ENCODE results near the gene DPP3. TPM values are rescaled to one million over a fixed set of nuclear protein-coding genes. Genes with fewer than 3 reads are reported as not detected.

The DPP3 gene
- total RNA-seq, 1 experiment from 2014 or later: 135 TPM

DNA sequence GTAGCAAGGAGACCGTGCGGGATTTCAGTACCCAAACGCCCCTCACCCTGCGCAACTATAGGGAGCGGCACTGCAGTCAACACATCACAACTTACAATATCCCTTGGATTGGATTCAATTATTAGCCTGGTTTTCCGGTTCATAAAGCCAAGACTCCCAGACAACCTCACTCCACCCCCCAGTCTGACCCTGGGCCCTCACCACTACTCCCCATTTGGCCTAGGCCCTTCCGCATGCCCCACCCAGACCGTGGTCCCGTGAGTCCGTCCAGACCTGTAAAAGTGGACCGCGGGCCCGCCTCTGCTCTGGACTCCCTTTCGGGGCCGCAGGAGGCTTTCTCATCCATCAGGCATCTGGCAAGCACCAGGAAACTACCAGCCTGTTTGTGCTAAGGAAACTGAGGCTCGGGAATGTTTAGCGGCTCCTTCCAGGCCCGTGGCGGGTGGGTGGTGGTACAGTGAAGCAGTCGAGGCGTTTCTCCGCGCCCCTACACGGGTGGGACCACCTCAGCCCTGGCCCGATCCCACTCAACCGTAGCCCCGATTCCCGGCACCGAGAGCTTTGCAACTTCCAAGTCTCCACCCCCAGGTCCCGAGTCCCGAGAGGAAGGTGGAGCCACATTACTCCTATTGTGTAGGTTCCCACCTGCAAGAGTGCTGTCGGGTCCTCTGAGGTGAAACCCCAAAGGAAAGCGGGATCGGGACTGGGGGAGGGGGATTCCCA lies 679 bp upstream of the DPP3 start:
- Histone ChIP-seq H3K9ac (ENCODE audit: low read length) (peak overlapping the region; percentile 78), H3K4me1 (ENCODE audit: insufficient read depth, low read length) (peaks cover 14% of the 10 kb centered on the region), H3F3A (ENCODE audit: low read length, unreplicated experiment) (no peaks in the 10 kb centered on the region), H3K27ac (ENCODE audit: low read length) (peak overlapping the region; percentile 41), H3K36me3 (ENCODE audit: low read depth, low read length) (no peaks in the 10 kb centered on the region), H2AFZ (ENCODE audit: low read length) (peak overlapping the region; percentile 69), H3K9me3 (ENCODE audit: low read length) (no peaks in the 10 kb centered on the region), H3K4me3 (ENCODE audit: low read length) (peak overlapping the region; percentile 78), H3K27me3 (ENCODE audit: low read length) (no peaks in the 10 kb centered on the region), H4K20me1 (ENCODE audit: low read length) (no peaks in the 10 kb centered on the region), H3K4me2 (ENCODE audit: low read length) (peak overlapping the region; percentile 87), H3K79me2 (ENCODE audit: low read length) (peaks cover 14% of the 10 kb centered on the region), H3K9me2 (replicated peaks; ENCODE audit: low read length) (no peaks in the 10 kb centered on the region)
- POLR2A ChIA-PET (ENCODE audit: unreplicated experiment): interaction anchor here (1.1 to 1.4 kb wide), 2 partner anchors 13 to 67 kb away, joined by 3 to 15 read pairs; partner anchors contain the start of genes PELI3 and ZDHHC24
- BruUV-seq (replicated peaks): TSS peak; percentile 86
- CTCF ChIA-PET: interaction anchor here (1.0 to 1.4 kb wide), 4 partner anchors 13 to 199 kb away, joined by 4 to 18 read pairs (median 7); partner anchors contain the start of genes MRPL11, PELI3 and RBM4B
- intact Hi-C loops (cut with micrococcal nuclease): loop anchor here (1.0 kb wide), 2 partner anchors 40 to 71 kb away; no protein-coding TSS in a partner anchor
- TF ChIP-seq CTCF (conservative IDR thresholded peaks at IDR 0.05; ENCODE audit: low read depth, low read length) (no peak), EZH2 (IDR thresholded peaks at IDR 0.05; ENCODE audit: low read length, unreplicated experiment) (no peak), EZH2phosphoT487 (IDR thresholded peaks at IDR 0.05; ENCODE audit: borderline replicate concordance, low read length) (no peak)
- DNase-seq (peak; percentile 36), ATAC-seq (peak; percentile 55)

- no peak overlapping the region for H3K9ac ChIP-seq (ENCODE audit: low read length)
- POLR2A ChIA-PET (ENCODE audit: unreplicated experiment): no interaction called here
- CTCF ChIA-PET: no interaction called here
- H3K27me3 ChIP-seq (ENCODE audit: low read length): no peaks in the 10 kb centered on the region
- H3K36me3 ChIP-seq (ENCODE audit: low read depth, low read length): peaks cover 10% of the 10 kb centered on the region; the same call in 1 of the 2 replicates
- no peaks in the 10 kb centered on the region for H4K20me1 ChIP-seq (ENCODE audit: low read length)
- H3K79me2 ChIP-seq (ENCODE audit: low read length): no peaks in the 10 kb centered on the region
- H3K4me3 ChIP-seq (ENCODE audit: low read length): no peak overlapping the region
- peaks cover 7% of the 10 kb centered on the region; the same call in 1 of the 2 replicates for H3K4me1 ChIP-seq (ENCODE audit: insufficient read depth, low read length)
- intact Hi-C loops (cut with micrococcal nuclease): no loop called here
- H3F3A ChIP-seq (ENCODE audit: low read length, unreplicated experiment): no peaks in the 10 kb centered on the region
- no peak for ATAC-seq
- TF ChIP-seq EZH2 (IDR thresholded peaks at IDR 0.05; ENCODE audit: low read length, unreplicated experiment) (no peak), CTCF (conservative IDR thresholded peaks at IDR 0.05; ENCODE audit: low read depth, low read length) (no peak), EZH2phosphoT487 (IDR thresholded peaks at IDR 0.05; ENCODE audit: borderline replicate concordance, low read length) (no peak)
- no peak overlapping the region for H3K4me2 ChIP-seq (ENCODE audit: low read length)
- H3K9me3 ChIP-seq (ENCODE audit: low read length): no peaks in the 10 kb centered on the region
- no TSS peak for BruUV-seq (replicated peaks)
- no peak for DNase-seq
- no peak overlapping the region for H3K27ac ChIP-seq (ENCODE audit: low read length)
- H3K9me2 ChIP-seq (replicated peaks; ENCODE audit: low read length): no peaks in the 10 kb centered on the region
- no peak overlapping the region for H2AFZ ChIP-seq (ENCODE audit: low read length)
Observed at GRCh38 chr11:66484806-66485380, 4.7 kb downstream of the DPP3 start.

GRCh38 chr11:66488957-66489356 lies 8.7 kb downstream of the DPP3 start:
- H3K36me3 ChIP-seq (ENCODE audit: low read depth, low read length): peaks cover 28% of the 10 kb centered on the region; the same call in 1 of the 2 replicates
- TF ChIP-seq CTCF (conservative IDR thresholded peaks at IDR 0.05; ENCODE audit: low read depth, low read length) (no peak), EZH2 (IDR thresholded peaks at IDR 0.05; ENCODE audit: low read length, unreplicated experiment) (no peak), EZH2phosphoT487 (IDR thresholded peaks at IDR 0.05; ENCODE audit: borderline replicate concordance, low read length) (no peak)
- H3K4me2 ChIP-seq (ENCODE audit: low read length): no peak overlapping the region
- no peaks in the 10 kb centered on the region for H4K20me1 ChIP-seq (ENCODE audit: low read length)
- H2AFZ ChIP-seq (ENCODE audit: low read length): no peak overlapping the region
- no peaks in the 10 kb centered on the region for H3K9me2 ChIP-seq (replicated peaks; ENCODE audit: low read length)
- POLR2A ChIA-PET (ENCODE audit: unreplicated experiment): no interaction called here
- no peaks in the 10 kb centered on the region for H3K4me1 ChIP-seq (ENCODE audit: insufficient read depth, low read length)
- H3K4me3 ChIP-seq (ENCODE audit: low read length): no peak overlapping the region
- H3K9ac ChIP-seq (ENCODE audit: low read length): no peak overlapping the region
- H3K79me2 ChIP-seq (ENCODE audit: low read length): no peaks in the 10 kb centered on the region
- no peaks in the 10 kb centered on the region for H3F3A ChIP-seq (ENCODE audit: low read length, unreplicated experiment)
- no peak for ATAC-seq
- intact Hi-C loops (cut with micrococcal nuclease): no loop called here
- no peaks in the 10 kb centered on the region for H3K9me3 ChIP-seq (ENCODE audit: low read length)
- H3K27me3 ChIP-seq (ENCODE audit: low read length): no peaks in the 10 kb centered on the region
- DNase-seq: no peak
- CTCF ChIA-PET: no interaction called here
- no TSS peak for BruUV-seq (replicated peaks)
- no peak overlapping the region for H3K27ac ChIP-seq (ENCODE audit: low read length)

Measured in PC-3 (cell line).